ENCODE measurements around the gene LRRC56. TPM values are rescaled to one million over a fixed set of nuclear protein-coding genes. Genes with fewer than 3 reads are reported as not detected.

Gene LRRC56
- total RNA-seq, 1 experiment from 2014 or later, result 3.4 TPM

GRCh38 chr11:568306-569157, 31.2 kb downstream of the LRRC56 start:
- Histone ChIP-seq H3K23me2 (ENCODE audit: insufficient read length, low read depth, low read length, poor library complexity, severe bottlenecking) (peaks cover 8% of the 10 kb centered on the region), H3K4me2 (ENCODE audit: insufficient read depth, insufficient read length, low read length) (peak overlapping the region; percentile 22), H2BK20ac (ENCODE audit: low read depth, low read length, poor library complexity, severe bottlenecking) (no peak overlapping the region), H3K14ac (ENCODE audit: insufficient read depth, low read length) (no peak overlapping the region; the same call in 1 of the 2 replicates), H4K5ac (ENCODE audit: insufficient read length, low read depth, low read length) (no peak overlapping the region), H2BK12ac (ENCODE audit: insufficient read length, low read depth, low read length) (no peak overlapping the region), H2BK15ac (ENCODE audit: low read depth, low read length) (no peak overlapping the region), H3K79me1 (ENCODE audit: insufficient read depth, low read depth, low read length, poor library complexity, severe bottlenecking) (no peaks in the 10 kb centered on the region), H2AK5ac (ENCODE audit: insufficient read length, low read length) (no peak overlapping the region), H4K8ac (replicated peaks; ENCODE audit: insufficient read length, low read depth, low read length) (no peak overlapping the region), H2BK5ac (ENCODE audit: insufficient read length, low read length) (no peak overlapping the region), H3K23ac (ENCODE audit: insufficient read length, low read depth, low read length) (no peak overlapping the region), H2BK120ac (ENCODE audit: low read depth, low read length, poor library complexity, severe bottlenecking) (no peak overlapping the region), H3K27me3 (ENCODE audit: insufficient read depth, low read length) (no peaks in the 10 kb centered on the region), H3K9me3 (ENCODE audit: control insufficient read depth, low read depth, low read length) (no peaks in the 10 kb centered on the region), H3K79me2 (ENCODE audit: insufficient read depth, low read length) (no peaks in the 10 kb centered on the region), H3K4ac (ENCODE audit: low read depth, low read length) (no peak overlapping the region), H3T11ph (ENCODE audit: low read length) (no peak overlapping the region), H2AFZ (ENCODE audit: low read length) (no peak overlapping the region), H3K27ac (ENCODE audit: insufficient read length, low read depth, low read length) (no peak overlapping the region), H3K9ac (ENCODE audit: extremely low read depth, insufficient read length, low read length) (no peak overlapping the region), H4K20me1 (ENCODE audit: control insufficient read depth, insufficient read depth, insufficient read length) (no peaks in the 10 kb centered on the region), H3K56ac (ENCODE audit: insufficient read length, low read depth, low read length) (no peak overlapping the region), H3K4me1 (ENCODE audit: insufficient read depth, low read length) (no peaks in the 10 kb centered on the region), H3K18ac (ENCODE audit: insufficient read length, low read depth, low read length) (no peak overlapping the region), H4K91ac (ENCODE audit: insufficient read length, low read depth, low read length) (no peak overlapping the region)
- TF ChIP-seq, protein P1, sequence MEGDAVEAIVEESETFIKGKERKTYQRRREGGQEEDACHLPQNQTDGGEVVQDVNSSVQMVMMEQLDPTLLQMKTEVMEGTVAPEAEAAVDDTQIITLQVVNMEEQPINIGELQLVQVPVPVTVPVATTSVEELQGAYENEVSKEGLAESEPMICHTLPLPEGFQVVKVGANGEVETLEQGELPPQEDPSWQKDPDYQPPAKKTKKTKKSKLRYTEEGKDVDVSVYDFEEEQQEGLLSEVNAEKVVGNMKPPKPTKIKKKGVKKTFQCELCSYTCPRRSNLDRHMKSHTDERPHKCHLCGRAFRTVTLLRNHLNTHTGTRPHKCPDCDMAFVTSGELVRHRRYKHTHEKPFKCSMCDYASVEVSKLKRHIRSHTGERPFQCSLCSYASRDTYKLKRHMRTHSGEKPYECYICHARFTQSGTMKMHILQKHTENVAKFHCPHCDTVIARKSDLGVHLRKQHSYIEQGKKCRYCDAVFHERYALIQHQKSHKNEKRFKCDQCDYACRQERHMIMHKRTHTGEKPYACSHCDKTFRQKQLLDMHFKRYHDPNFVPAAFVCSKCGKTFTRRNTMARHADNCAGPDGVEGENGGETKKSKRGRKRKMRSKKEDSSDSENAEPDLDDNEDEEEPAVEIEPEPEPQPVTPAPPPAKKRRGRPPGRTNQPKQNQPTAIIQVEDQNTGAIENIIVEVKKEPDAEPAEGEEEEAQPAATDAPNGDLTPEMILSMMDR (conservative IDR thresholded peaks at IDR 0.05), result no peak
- H3K27me3 Mint-ChIP-seq (ENCODE audit: low read depth), result peaks cover 2% of the 10 kb centered on the region
- H3K4me1 Mint-ChIP-seq, result peaks cover 27 to 35% of the 10 kb centered on the region in 2 experiments
- peaks cover 0 to 9% (median 2%) of the 10 kb centered on the region in 3 experiments; a peak in 5 of 7 replicates for H3K36me3 Mint-ChIP-seq (ENCODE audit: insufficient read depth in 1 of 3, low read depth in 3 of 3)
- DNase-seq, result peak; percentile 96
- H3K4me3 Mint-ChIP-seq, result peak overlapping the region; percentile 69 to 77
- 0 out of 5 replicates have a peak, but pooled peaks cover 0 to 2% of the 10 kb centered on the region in 2 experiments for H3K9me3 Mint-ChIP-seq
- no CpG with 5 or more reads among the region's 123 CpGs for WGBS (ENCODE audit: extremely low coverage, insufficient read length, low lambda C conversion rate)
- no peak overlapping the region for H3K27ac Mint-ChIP-seq
